ENCODE data around the gene SAA2. TPM values are rescaled to one million over a fixed set of nuclear protein-coding genes. Genes with fewer than 3 reads are reported as not detected.

SAA2 gene
- total RNA-seq, 1 experiment from 2014 or later, result not detected

GRCh38 chr11:18245396-18245795, 3.1 kb downstream of the SAA2 start:
- TF ChIP-seq CTCF (conservative IDR thresholded peaks at IDR 0.05), result no peak
- no peak for TF ChIP-seq EZH2 (IDR thresholded peaks at IDR 0.05; ENCODE audit: low read depth)
- Histone ChIP-seq H3K36me3 (ENCODE audit: low read depth) (no peaks in the 10 kb centered on the region), H3K9me2 (ENCODE audit: insufficient read depth) (no peaks in the 10 kb centered on the region), H4K20me1 (ENCODE audit: insufficient read depth) (no peaks in the 10 kb centered on the region), H3K27me3 (ENCODE audit: insufficient read depth, low read depth) (no peaks in the 10 kb centered on the region), H3K4me3 (no peak overlapping the region), H3F3A (ENCODE audit: insufficient read depth, low read depth) (no peaks in the 10 kb centered on the region), H2AFZ (no peak overlapping the region), H3K4me1 (replicated peaks; ENCODE audit: insufficient read depth) (peaks cover 9% of the 10 kb centered on the region; the same call in 1 of the 2 replicates), H3K27ac (no peak overlapping the region), H3K79me2 (ENCODE audit: low read depth) (no peaks in the 10 kb centered on the region), H3K9me3 (ENCODE audit: insufficient read depth, low read depth) (no peaks in the 10 kb centered on the region), H3K4me2 (no peak overlapping the region)
- intact Hi-C loops (cut with micrococcal nuclease; ENCODE audit: unreplicated experiment), result loop anchor here (10.0 kb wide), 2 partner anchors 409 to 489 kb away; no protein-coding TSS in a partner anchor
- no TSS peak for BruUV-seq (replicated peaks)
- DNase-seq, result no peak
- ChIA-PET POLR2A (ENCODE audit: unreplicated experiment) (no interaction called here), CTCF (no interaction called here)

GRCh38 chr11:18243783-18244362, 4.6 kb downstream of the SAA2 start:
- H3K4me1 ChIP-seq (replicated peaks; ENCODE audit: insufficient read depth), result peaks cover 6% of the 10 kb centered on the region; the same call in 1 of the 2 replicates
- no TSS peak for BruUV-seq (replicated peaks)
- no peak overlapping the region for H3K4me3 ChIP-seq
- no peaks in the 10 kb centered on the region for H3K9me3 ChIP-seq (ENCODE audit: insufficient read depth, low read depth)
- H3K27me3 ChIP-seq (ENCODE audit: insufficient read depth, low read depth), result no peaks in the 10 kb centered on the region
- H3K27ac ChIP-seq, result no peak overlapping the region
- no peaks in the 10 kb centered on the region for H3K36me3 ChIP-seq (ENCODE audit: low read depth)
- no peaks in the 10 kb centered on the region for H4K20me1 ChIP-seq (ENCODE audit: insufficient read depth)
- H3K9me2 ChIP-seq (ENCODE audit: insufficient read depth), result no peaks in the 10 kb centered on the region
- ChIA-PET CTCF (interaction anchor here (0.6 to 1.0 kb wide), 2 partner anchors 31 to 247 kb away, joined by 3 to 5 read pairs; no protein-coding TSS in a partner anchor), POLR2A (ENCODE audit: unreplicated experiment) (interaction anchor here (0.5 to 0.6 kb wide), 3 partner anchors 151 to 296 kb away, joined by 3 to 5 read pairs (median 4); partner anchors contain the start of gene LDHA)
- no peaks in the 10 kb centered on the region for H3K79me2 ChIP-seq (ENCODE audit: low read depth)
- DNase-seq, result peak; percentile 57 to 66
- H3F3A ChIP-seq (ENCODE audit: insufficient read depth, low read depth), result no peaks in the 10 kb centered on the region
- H3K4me2 ChIP-seq, result no peak overlapping the region
- TF ChIP-seq EZH2 (IDR thresholded peaks at IDR 0.05; ENCODE audit: low read depth), result no peak
- TF ChIP-seq CTCF (conservative IDR thresholded peaks at IDR 0.05), result peak; percentile 97
- no peak overlapping the region for H2AFZ ChIP-seq
- intact Hi-C loops (cut with micrococcal nuclease; ENCODE audit: unreplicated experiment), result loop anchor here (2.0 to 10.0 kb wide), 4 partner anchors 153 to 491 kb away; partner anchors contain the start of gene TSG101

GRCh38 chr11:18239655-18240054, 8.8 kb downstream of the SAA2 start:
- no peak for TF ChIP-seq CTCF (conservative IDR thresholded peaks at IDR 0.05)
- no peak for TF ChIP-seq EZH2 (IDR thresholded peaks at IDR 0.05; ENCODE audit: low read depth)
- H3F3A ChIP-seq (ENCODE audit: insufficient read depth, low read depth), result 0 out of 2 replicates have a peak, but pooled peaks cover 3% of the 10 kb centered on the region
- no peaks in the 10 kb centered on the region for H3K4me1 ChIP-seq (replicated peaks; ENCODE audit: insufficient read depth)
- no peaks in the 10 kb centered on the region for H3K36me3 ChIP-seq (ENCODE audit: low read depth)
- H3K27me3 ChIP-seq (ENCODE audit: insufficient read depth, low read depth), result no peaks in the 10 kb centered on the region
- no peak overlapping the region for H3K4me3 ChIP-seq
- H3K9me3 ChIP-seq (ENCODE audit: insufficient read depth, low read depth), result 0 out of 2 replicates have a peak, but pooled peaks cover 1% of the 10 kb centered on the region
- H2AFZ ChIP-seq, result no peak overlapping the region
- no peak overlapping the region for H3K27ac ChIP-seq
- no peak overlapping the region for H3K4me2 ChIP-seq
- no TSS peak for BruUV-seq (replicated peaks)
- no peaks in the 10 kb centered on the region for H3K79me2 ChIP-seq (ENCODE audit: low read depth)
- no peak for DNase-seq
- ChIA-PET POLR2A (ENCODE audit: unreplicated experiment) (no interaction called here), CTCF (no interaction called here)
- no peaks in the 10 kb centered on the region for H4K20me1 ChIP-seq (ENCODE audit: insufficient read depth)
- no peaks in the 10 kb centered on the region for H3K9me2 ChIP-seq (ENCODE audit: insufficient read depth)
- intact Hi-C loops (cut with micrococcal nuclease; ENCODE audit: unreplicated experiment), result loop anchor here (5.0 to 10.0 kb wide), 3 partner anchors 158 to 495 kb away; no protein-coding TSS in a partner anchor

All from PC-9 (cell line).